HG03108 (cell line): ENCODE data around the gene COL1A1.

Experiments
- ATAC-seq: cut with Tn5 transposase; IDR thresholded peaks from one replicate; pipeline ENCODE4 v1.9.1; 2021; ENCODE audit warnings: moderate library complexity; ENCODE audit not compliant: unreplicated experiment

Gene COL1A1

DNA sequence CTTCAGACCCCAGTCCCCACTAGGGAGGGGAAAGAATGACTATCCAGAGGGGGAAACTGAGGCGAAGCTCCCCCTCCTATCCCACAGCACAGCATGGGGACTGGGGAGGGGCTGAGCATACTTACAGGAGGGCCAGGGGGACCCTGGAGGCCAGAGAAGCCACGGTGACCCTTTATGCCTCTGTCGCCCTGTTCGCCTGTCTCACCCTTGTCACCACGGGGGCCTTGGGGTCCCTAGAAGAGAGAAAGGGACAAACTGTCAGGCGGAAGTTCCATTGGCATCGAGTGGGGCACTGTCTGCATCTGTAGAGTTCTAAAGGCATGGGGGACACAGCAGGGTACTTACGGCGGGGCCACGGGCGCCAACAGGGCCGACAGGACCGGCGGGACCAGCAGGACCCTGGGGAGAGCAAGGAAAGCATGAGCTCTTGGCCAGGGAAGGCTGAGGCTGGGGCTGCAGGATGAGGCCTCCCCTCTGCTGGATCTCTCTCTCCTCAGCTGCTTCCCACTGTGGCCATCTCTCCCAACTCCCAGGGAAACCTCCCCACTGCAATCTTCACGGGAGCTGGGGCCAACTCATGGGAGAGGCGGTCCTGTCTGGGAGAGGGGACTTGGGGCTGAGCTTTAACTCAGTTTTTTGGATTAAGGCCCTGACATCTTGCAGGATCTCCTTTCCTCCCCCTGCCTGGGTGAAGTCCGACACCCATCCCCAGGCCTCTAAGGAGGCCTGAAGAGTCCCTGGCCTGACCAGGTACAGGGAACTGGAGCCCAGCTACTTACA lies 13.5 kb downstream of the COL1A1 start:
- no peak for ATAC-seq

DNA sequence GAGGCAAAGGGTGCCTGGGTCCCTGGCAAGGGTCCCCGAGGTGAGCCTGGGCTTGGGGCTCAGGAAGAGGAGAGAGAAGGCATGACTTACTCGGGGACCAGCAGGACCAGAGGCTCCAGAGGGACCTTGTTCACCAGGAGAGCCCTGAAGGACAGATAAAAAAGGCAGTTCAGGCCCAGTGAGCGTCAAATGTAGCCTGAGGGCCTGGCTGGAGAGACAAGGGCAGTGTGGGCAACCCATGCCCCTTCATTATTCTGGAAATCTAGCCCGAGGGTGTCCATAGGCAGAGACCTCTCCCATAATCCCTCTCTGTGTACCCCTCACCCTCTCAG lies 14.1 kb downstream of the COL1A1 start:
- ATAC-seq: no peak

DNA sequence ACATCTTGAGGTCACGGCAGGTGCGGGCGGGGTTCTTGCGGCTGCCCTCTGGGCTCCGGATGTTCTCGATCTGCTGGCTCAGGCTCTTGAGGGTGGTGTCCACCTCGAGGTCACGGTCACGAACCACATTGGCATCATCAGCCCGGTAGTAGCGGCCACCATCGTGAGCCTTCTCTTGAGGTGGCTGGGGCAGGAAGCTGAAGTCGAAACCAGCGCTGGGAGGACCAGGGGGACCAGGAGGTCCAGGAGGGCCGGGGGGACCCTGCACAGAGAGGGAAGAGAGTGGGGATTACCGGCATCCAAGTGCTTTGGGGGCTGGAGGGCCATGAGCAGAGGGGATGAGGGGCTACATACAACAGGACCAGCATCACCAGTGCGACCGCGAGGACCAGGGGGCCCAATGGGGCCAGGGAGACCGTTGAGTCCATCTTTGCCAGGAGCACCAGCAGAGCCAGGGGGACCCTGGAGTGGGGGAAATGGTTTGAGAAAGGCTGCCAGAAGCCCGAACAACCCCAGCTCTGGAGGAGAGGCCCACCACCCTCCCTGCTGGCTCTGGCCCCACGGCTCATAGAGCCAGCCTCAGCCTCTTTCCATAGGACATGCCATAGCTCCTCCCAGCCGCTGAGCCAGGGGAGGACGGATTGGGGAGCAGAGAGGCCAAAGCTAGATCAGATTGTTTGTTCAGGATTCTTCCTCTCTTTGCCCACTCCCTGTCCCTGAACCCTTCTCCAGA lies 14.6 kb downstream of the COL1A1 start:
- no peak for ATAC-seq

DNA sequence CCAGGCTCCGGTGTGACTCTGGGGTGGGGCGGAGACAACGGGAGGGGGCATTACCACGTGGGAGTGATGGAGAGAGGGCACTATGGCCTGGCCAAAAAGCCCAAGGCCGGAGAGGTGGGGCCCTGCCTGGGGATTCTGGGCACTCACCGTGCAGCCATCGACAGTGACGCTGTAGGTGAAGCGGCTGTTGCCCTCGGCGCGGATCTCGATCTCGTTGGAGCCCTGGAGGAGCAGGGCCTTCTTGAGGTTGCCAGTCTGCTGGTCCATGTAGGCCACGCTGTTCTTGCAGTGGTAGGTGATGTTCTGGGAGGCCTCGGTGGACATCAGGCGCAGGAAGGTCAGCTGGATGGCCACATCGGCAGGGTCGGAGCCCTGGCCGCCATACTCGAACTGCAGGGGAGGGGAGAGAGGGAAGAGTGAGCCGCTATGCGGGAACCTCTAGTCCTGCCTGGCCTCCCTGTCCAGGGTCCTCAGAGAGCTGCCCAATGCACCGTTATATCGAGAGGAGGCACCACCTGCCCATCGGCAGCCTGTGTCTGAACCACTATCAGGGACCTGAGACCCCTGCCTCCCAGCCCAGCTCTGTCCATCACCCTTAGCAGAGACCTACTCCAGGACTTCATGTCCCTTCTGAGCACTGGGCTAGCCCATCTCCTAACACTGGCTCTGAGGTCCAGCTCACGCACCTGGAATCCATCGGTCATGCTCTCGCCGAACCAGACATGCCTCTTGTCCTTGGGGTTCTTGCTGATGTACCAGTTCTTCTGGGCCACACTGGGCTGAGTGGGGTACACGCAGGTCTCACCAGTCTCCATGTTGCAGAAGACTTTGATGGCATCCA lies 15.6 kb downstream of the COL1A1 start:
- no peak for ATAC-seq

DNA sequence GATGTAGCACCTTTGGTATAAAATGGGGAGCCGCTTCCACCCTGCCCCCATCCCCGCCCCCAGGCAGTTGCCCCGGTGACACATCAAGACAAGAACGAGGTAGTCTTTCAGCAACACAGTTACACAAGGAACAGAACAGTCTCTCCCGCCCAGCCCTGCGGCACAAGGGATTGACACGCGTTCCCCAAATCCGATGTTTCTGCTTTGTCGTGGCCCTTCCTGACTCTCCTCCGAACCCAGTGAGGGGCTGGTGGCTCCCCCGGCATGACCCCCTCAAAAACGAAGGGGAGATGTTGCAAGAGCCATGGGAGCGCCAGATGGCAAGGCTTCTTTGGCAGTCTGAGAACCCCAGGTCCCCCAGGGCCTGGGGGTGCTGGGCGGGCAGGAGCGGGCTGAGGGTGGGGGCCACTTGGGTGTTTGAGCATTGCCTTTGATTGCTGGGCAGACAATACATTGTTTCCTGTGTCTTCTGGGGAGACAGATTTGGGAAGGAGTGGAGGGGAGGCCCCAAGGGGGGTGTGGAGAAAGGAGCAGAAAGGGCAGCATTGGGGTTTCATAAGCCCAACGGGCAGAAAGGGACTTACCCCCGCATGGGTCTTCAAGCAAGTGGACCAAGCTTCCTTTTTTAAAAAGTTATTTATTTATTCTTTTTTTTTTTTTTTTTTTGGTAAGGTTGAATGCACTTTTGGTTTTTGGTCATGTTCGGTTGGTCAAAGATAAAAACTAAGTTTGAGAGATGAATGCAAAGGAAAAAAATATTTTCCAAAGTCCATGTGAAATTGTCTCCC lies 16.6 kb downstream of the COL1A1 start:
- no peak for ATAC-seq

DNA sequence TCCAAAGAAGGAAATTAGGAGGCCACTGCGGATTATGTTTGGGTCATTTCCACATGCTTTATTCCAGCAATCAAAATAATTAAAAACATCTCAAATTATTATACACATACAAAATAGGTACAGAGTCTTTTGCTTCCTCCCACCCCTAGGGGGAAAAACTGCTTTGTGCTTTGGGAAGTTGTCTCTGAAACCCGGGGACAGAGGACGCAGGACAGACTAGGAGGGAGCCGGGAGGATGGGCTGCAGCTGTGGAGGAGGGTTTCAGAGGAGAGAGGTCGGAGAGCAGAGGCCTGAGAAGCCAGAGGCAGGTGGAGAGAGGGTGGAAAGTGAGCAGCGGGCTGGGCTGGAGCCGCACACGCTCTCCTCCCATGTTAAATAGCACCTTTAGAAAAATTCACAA lies 17.4 kb downstream of the COL1A1 start:
- no peak for ATAC-seq

DNA sequence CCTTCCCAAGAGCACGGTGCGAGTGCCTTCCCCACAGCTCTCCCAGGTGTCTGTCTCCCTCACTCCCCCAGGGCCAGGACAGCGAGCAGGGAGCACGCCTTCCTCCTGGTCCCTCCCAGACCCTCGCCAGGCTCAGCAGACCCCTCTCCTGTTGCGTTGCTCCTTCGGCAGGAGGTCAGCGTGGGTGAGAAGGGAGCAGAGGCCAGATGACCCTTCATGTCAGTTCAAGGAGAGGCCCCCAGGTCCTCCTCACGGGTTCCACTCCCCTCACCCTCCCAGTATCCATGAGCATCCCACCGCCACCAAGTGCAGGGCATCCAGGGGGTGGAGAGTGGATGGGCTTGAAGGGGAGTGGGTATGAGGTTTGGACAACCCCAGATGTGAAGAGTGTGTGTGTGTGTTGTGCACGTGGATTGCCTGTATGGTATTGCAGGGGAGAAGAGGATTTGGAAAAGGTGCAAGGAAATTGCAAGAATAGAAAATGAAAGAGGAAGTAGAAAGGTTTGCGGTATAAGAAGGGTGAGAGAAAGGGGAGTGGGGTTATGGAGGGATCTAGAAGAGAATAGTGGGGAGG lies 17.9 kb downstream of the COL1A1 start:
- no peak for ATAC-seq

DNA sequence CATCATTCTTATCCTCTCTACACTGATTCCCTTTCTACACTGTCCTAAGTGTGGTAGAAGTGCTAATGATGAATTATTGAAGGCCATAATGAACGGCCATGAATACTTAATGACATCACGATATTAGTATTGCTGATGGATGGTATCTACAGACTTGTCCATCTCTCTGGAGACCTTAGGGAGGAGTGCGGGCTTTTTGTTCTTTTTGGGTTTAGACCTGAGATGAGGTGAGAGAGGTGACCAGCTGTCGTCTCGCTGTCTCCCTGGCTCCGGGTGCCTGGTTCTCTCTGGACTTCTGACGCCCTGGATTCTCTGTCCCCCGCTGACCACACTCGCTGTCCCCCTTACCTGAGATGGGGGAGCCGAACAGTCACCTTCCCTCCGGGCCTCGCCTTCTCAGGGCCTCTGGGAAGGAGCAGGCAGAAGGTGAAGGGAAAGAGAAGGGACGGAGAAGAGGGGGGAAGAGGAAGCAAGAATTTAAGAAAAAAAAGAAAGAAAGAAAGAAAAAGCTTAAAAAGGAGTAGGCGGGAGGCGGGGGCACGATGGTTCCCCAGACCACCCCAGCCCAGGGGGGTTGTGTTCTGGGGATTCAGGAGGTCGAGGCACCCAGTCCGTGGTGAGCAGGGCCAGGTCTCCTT lies 18.5 kb downstream of the COL1A1 start:
- ATAC-seq: no peak

DNA sequence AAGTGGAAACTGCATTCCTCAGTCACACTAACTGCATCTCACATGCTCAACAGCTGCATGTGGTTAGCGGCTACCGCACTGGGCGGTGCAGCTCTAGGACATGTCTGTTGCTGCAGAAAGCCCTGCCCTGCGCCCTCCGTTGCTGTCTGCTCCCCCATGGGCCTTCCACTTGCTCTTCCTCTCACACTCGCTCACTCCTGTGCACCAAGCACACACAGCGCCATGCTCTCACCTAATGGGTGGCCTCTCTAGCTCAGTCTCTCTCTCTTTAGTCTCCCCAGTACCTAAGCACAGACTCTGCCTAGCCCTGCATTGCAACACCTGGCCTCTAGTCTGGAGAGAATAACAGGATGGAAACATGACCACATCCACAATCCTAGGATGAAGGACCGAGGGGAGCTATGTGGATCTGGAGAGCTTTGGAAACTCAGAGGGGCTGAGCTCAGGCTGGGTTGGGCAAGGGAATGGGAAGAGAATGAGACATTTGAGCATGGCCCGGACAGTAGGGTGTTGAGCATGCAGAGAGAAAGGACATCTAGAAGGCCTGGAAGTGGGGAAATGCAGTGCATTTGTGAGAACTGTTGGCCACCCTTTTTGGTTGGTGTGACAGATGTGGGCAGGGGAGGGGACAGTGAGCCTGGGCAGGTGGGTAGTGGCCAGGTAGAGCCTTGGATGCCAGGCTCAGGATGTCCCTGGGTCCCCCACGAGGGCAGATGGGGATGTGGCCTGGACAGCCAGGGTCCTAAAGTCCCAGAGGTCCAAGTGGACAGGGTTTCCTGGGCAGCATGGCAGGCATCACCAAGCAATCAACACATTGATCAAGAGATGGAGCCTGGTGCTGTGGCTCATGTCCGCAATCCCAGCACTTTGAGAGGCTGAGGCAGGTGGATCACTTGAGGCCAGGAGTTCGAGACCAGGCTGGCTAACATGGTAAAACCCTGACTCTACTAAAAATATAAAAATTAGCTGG lies 19.6 kb downstream of the COL1A1 start:
- no peak for ATAC-seq

DNA sequence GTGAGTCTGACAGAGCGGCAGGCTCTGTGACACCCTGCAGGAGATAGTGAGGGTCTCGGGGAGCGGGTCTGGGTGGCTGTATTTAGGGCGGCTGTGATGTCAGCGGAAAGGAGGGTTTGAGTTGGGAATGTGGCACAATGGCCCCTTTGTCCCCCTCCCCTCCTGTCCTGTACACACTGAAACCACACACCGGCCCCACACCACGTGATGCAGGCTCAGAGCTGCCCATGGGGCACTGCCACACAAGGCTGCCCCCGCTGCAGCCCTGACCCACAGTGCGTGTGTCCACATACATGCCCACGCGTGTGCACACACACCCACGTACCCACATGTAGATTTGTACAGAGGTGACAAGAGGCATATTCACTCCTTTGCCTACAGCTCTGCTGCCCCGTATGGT lies 20.3 kb downstream of the COL1A1 start:
- ATAC-seq: no peak

DNA sequence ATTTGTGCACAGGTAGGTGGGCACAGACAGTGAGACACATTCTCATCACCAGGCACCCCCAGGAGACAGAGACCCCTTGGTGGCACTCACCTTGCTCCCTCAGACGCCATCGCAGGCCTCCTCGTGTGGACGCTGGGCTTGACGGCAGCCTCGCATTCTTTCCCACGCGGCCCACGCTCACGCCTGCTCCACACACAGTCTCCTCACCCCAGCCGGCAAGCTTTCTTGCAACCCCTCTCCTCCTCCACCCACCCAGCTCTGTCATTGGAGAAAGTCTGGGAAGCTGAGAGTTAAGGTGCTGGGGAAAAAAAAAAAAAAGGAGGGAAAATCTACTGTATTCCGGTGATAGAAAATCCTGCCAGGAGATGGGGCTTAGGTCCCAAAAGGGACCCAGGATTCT lies 20.8 kb downstream of the COL1A1 start:
- no peak for ATAC-seq

DNA sequence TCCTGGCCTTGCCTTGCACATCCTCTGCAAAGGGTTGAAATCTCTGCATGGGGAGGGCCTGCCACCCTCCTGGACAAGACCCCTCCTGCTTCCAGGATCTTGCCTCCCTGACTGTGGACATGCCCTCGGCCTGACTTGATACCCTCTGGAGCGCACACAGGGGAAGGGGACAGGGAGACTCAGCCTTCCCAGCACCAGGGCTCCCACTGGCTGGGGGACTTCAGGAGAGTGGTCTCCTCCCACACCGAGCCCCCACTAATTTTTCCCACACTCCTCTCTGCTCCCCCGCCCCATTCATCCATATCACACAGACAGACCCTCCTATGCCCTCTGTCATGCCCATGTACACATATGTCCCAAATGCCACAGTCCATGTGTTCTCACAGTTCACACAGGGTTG lies 21.3 kb downstream of the COL1A1 start:
- no peak for ATAC-seq

DNA sequence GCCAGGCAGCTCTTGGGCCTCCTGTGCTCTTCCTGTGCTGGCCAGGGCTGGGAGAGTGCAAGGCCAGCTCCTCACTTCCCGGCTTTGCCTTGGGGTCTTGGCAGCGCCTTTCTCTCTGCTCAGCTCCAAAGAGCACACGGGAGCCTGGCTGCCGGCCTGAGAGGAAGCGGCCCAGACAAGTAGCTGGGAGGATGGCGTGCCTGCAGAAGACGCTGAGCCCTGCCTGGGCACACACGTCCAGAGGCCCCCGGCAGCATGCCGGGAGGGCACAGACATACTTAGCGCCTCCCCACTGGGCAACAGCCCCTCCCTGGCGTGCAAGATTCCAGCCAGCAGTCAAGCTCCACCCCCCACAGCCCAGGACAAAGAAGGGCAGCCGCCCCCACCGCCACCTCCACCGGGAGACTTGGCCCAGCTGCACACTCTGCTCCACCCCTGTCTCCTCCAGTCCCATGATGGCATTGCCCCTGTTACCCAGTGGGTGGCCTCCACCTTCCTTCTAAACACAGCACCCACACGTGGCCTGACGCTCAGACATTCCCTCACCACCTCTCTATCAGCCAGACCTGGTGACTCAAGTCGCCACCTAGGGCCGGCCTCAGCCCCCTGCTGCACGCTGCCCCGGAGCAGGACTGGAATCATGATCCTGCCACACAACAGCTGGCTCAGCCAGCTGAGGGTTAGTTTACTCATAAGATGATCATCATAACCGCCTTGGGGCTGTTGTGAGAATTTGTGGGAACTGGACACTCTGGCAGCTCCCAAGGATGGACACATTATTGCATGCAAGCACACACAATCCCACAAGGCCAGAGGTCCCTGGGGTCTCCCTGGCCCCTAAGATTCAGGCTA lies 23.2 kb downstream of the COL1A1 start:
- peak; percentile 75 for ATAC-seq

DNA sequence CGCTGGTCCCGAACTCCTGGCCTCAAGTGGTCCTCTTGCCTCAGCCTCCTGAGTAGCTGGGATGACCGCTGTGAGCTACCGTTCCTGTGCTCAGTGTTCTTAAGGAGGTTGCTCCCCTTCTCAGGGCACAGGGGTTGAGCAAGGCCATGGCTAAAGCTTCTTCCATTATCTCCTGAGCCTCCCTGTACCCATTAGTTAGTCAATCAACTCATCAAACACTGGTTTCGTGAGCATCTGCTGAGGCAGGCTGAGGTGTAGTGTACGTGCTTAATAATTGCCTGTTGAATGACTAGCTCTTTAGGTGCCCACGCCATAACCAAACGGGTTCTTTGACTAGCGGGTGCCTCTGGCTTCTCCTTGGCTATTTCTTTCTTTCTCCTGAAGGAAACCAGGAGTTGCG lies 24.0 kb downstream of the COL1A1 start:
- no peak for ATAC-seq

DNA sequence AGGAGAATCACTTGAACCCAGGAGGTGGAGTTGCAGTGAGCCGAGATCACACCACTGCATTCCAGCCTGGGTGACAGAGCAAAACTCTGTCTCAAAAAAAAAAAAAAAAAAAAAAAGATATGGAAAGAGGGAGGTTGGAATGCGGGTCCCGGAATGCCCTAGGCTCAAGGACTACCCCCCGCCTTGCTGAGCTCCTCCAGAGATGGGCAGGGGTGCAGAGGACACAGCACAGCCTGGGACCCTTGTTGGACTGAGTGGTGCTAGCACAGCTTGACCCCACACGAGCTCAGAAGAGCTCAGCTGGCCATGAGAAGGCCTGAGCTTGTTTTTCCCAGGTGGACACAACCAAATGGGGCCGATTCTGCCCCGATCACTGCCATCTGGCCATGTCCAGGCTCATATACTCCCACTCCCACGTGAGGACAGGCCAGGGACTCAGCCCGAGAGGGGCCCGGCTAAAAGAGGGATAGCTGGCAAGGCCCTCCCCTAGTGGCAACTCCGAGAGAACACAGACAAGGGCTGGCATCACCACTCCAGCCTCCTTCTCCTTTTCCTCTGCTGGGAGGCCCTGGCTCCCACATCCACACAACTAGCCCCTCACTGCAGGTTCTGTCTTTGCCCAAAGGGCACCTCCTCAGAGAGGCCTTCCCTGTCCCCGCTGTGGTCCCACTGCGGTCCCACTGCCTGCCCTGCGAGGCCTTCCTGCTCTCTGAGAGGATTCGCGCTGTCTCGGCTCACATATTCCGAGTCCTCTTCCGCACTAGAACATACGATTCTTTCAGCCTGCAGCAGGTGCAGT lies 24.7 kb downstream of the COL1A1 start:
- no peak for ATAC-seq

DNA sequence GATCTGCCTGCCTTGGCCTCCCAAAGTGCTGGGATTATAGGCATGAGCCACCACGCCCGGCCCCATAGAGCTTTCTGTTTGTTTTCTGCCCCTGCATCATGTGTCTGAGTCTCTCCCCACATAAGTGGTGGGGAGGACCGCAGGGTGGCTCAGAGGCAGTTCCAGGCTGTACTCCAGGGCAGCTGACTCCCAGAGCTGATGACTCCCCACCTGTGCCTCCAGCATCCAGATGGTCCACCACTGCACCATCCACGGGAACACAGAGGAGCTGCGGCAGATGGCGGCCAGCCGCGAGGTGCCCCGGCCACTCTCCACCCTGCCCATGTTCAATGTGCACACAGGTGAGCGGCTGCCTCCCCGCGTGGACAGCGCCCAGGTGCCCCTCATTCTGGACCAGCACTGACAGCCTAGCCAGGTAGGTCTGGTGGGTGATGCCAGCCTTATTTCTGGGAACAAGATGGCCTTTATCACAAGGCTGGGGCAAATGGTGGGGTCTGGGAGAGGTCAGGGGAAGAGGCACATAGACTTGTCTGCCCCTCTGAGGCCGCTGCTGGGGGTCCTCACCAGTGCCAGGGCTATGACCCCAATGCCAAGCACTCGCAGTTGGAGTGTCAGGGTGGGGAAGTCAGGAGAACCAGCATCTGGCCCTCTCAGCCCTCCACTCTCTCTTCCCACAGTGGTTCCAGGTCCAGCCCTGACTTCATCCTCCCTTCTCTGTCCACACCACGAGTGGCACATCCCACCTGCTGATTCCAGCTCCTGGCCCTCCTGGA lies 26.2 kb downstream of the COL1A1 start:
- ATAC-seq: no peak

DNA sequence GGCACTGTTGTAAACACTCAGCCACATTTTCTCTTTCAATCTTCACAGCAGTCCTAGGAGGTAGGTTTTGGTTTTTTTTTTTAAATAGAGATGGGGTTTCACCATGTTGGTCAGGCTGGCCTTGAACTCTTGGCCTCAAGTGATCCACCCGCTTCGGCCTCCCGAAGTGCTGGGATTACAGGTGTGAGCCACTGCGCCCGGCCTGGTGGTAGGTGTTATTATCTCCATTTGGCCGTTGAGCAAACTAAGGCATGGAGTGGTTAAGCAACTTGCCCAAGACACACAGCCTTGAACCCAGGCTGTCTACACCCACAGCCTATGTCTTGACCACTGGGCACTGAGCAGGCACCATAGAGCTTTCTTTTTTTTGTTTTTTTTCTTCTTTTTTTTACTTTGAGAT lies 27.0 kb downstream of the COL1A1 start:
- ATAC-seq: no peak
